ENCODE results near the gene ADGRL3. TPM values are rescaled to one million over a fixed set of nuclear protein-coding genes. Genes with fewer than 3 reads are reported as not detected.
"Not testable (repeated sequence)": the region's sequence is repeated elsewhere in the genome, so short reads cannot be mapped to it uniquely, and the experiment has no call there.

Gene ADGRL3
- total RNA-seq, 1 donor from 2014 or later = 55.9 TPM

- not testable (repeated sequence) for DNase-seq
Observed at GRCh38 chr4:61759245-61759644, 559.1 kb downstream of the ADGRL3 start.

- not testable (repeated sequence) for DNase-seq
Observed at GRCh38 chr4:61759885-61760284, 559.8 kb downstream of the ADGRL3 start.

- DNase-seq = no peak
Observed at GRCh38 chr4:61760820-61761219, 560.7 kb downstream of the ADGRL3 start.

DNA sequence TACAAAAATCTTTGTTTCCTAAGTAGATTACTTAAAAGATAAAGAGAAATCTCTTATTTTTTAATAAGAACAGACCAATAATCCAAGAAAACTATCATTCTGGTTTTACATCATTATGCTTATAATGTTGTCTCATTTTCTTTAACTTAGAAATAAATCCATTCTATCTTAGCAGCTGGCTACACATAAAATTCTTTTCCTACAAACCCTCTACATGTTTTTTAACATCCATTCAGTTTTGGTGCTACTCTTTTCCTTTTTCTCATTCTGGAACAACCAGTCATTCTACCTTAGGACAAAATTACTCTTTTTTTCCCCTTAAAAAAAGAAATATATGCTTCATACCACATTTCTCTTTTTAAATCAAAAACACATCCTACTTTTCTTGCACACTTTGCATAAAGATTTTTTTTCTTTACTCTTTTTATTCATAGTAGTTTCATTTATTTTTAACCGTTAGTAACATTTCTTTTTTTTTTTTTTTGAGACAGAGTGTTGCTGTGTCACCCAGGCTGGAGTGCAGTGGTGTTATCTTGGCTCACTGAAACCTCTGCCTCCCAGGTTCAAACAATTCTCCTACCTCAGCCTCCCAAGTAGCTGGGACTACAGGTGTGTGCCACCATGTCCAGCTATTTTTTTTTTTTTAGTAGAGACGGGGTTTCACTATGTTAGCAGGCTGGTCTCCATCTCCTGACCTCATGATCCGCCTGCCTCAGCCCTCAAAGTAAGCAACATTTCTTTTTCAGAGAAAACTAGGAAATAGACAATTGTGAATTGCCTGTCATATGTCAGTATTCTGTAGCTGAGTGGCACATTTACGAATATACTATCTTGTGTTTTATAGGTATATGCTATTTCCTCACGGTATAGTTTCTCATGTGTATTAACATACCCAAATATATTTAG lies 562.8 kb downstream of the ADGRL3 start:
- no peak for DNase-seq

- no peak for DNase-seq
Observed at GRCh38 chr4:61763682-61764081, 563.6 kb downstream of the ADGRL3 start.

DNA sequence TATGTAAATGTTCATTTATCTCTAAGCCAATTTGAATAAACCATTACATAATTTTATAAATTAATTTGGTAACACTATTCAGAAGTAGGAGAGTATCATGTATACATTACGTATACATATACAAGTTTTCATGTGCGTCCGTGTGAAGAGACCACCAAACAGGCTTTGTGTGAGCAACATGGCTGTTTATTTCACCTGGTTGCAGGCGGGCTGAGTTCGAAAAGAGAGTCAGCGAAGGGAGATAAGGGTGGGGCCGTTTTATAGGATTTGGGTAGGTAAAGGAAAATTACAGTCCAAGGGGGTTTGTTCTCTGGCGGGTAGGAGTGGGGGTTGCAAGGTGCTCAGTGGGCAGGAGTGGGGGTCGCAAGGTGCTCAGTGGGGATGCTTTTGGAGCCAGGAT lies 564.0 kb downstream of the ADGRL3 start:
- DNase-seq = not testable (repeated sequence)

DNA sequence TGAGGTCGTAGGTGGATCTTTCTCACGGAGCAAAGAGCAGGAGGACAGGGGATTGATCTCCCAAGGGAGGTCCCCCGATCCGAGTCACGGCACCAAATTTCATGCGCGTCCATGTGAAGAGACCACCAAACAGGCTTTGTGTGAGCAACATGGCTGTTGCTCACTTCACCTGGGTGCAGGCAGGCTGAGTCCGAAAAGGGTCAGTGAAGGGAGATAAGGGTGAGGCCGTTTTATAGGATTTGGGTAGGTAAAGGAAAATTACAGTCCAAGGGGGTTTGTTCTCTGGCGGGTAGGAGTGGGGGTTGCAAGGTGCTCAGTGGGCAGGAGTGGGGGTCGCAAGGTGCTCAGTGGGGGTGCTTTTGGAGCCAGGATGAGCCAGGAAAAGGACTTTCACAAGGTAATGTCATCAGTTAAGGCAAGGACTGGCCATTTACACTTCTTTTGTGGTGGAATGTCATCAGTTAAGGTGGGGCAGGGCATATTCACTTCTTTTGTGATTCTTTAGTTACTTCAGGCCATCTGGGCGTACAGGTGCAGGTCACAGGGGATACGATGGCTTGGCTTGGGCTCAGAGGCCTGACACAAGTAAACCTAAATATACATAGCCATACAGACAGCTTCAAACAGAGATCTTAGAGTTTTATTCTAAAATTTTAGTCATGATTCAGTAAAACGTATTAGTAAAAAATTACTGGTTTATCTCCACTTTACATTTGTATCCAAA lies 569.5 kb downstream of the ADGRL3 start:
- not testable (repeated sequence) for DNase-seq

DNA sequence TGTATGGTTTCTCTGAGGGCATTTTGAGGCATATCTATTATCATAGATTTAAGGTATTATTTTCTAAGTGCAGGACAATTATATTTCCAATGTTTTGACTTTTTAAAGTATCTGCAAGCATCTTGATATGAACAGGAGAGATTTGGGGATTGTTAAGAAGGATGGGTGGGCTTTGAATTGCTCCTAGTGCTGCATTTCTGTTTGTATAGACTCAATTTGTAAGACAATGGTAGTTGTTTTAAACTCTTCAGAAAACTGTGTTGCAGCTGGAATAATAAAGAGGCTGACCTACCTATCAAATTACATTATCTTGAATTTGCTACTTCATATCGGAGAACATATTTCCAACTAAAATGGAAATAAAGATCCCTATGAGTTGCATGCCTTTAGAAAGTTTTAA lies 570.3 kb downstream of the ADGRL3 start:
- no peak for DNase-seq

DNA sequence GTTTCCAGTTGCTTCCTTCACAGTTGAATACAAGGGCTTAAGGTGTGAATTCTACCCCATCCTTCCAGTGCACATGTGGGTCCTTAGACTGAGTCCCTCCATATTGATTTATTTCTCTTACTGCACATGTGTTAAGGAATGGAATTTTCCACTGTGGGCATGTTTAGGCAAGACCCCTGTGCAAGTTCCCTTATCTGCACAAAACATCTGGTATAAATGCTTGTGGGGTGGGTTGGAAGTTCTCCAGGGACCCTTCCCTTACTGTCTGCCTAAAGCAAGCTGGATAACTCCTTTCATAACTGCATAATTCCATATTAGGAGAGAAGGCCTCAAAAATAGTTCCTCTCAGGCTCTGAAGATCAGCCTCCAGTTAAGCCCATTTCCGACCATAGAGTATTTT lies 570.9 kb downstream of the ADGRL3 start:
- no peak for DNase-seq

GRCh38 chr4:61772126-61772525 lies 572.0 kb downstream of the ADGRL3 start:
- DNase-seq = no peak

DNA sequence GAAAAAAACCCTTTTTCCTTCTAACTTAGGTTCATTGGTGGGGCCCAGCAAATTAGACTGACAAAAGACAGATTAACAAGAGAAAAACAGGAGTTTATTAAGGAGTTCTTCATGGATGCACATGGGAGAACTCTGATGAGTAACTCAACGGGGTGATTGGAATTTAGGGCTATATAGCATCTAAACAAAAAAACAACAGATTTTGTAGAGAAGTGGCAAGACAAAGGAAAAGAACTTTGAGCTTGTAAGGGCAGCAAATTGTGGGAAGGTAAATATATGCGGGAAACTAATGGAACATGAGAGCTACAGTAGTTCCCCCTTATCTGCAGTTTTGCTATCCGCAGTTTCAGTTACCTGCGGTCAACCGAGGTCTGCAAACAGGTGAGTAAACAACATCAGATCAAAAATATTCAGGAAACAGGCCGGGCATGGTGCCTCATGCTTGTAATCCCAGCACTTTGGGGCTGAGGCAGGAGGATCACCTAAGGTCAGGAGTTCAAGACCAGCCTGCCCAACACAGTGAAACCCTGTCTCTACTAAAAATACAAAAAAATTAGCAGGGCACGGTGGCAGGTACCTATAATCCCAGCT lies 573.6 kb downstream of the ADGRL3 start:
- DNase-seq = no peak

DNA sequence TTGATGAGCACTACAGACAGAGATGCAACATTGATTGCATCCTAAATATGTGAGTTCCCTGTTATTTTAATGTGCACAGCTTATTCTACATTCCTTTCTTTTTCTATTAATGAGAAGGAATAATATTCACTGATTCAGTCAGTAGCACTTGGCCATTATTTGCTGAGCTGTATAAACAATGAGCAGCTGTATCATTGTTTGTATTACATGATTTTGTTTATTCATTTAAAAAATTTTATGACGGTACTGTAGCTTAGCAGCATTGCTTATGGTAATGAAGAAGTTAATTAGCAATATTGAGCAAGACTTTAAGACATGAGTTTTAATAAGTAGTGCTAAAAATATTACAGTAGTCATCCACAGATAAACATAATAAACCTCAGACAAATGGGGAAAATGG lies 582.0 kb downstream of the ADGRL3 start:
- DNase-seq = no peak

GRCh38 chr4:61783050-61783449 lies 582.9 kb downstream of the ADGRL3 start:
- DNase-seq = no peak

GRCh38 chr4:61785761-61786160 lies 585.6 kb downstream of the ADGRL3 start:
- DNase-seq = no peak

GRCh38 chr4:61786211-61786610 lies 586.1 kb downstream of the ADGRL3 start:
- DNase-seq = no peak

DNA sequence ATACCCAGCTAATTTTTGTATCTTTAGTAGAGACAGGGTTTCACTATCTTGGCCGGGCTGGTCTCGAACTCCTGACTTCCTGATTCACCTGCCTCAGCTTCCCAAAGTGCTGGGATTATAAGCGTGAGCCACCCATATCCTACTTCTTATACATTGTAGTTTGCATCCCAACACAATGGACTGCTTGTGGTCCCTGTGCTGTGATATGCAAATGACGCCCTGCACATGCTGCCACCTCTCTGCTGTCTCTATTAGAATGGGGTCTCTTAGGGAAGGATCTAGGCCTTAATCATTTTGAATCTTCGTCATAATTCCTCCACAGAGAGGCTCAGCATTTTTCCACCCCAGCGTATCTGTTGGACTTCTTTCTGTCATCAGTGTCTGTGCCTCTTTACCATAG lies 595.9 kb downstream of the ADGRL3 start:
- DNase-seq = no peak

GRCh38 chr4:61799794-61800193 lies 599.7 kb downstream of the ADGRL3 start:
- DNase-seq = no peak

DNA sequence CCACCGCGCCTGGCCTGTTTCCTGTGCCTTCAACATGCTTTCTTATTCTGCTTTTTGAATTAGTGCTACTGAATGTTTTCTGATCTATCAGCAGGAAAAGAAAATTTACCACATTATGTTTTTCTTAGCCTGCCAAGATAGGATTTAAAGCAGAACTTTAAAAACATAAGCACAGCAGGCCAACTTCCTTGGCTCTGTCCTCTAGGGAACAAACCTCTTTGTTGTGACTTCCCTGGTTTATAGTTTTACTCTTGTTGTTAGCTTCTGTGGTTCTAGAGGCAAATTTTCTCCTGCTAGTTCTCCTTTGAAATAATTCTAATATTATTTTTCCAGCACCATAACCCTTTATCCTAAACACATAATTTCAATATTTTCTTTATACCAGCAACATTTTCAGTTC lies 605.1 kb downstream of the ADGRL3 start:
- no peak for DNase-seq

GRCh38 chr4:61805979-61806378 lies 605.9 kb downstream of the ADGRL3 start:
- no peak for DNase-seq

DNA sequence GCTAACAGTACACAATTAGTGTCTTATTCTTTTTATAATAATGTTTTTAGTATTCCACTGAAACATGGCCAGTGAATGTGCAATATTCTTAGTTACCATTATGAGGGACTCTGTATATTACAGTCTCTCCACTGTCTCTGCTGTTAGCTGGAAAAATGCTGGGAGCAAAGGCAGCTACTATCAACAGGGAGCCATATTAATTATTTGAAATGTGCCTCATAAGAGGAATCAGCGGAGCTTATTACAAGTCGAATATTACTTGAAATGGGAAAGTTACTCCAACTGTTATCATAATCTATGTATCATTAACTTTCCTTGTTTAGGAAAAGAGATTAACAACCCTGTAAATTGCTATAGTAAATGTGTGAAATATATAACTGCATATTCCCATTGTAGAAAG lies 612.0 kb downstream of the ADGRL3 start:
- no peak for DNase-seq

GRCh38 chr4:61817071-61817470 lies 616.9 kb downstream of the ADGRL3 start:
- DNase-seq = no peak

DNA sequence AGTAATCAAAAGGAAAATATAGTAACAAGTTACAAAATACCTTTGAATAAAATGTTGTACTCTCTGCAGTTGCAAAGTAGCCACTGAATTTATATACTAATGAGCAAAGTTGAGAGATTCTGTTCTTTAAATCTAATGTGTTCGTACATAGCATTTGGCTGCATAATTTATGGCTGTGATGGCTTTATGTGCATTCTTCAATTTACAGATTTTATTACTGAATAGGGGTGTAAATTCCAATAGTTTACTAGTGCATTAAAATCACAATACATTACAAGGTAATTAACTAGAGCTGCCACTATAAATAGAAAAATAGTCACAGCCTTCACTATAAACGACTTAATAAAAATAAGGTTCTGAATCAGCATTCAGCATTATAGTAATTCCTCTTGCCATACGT lies 620.0 kb downstream of the ADGRL3 start:
- no peak for DNase-seq

DNA sequence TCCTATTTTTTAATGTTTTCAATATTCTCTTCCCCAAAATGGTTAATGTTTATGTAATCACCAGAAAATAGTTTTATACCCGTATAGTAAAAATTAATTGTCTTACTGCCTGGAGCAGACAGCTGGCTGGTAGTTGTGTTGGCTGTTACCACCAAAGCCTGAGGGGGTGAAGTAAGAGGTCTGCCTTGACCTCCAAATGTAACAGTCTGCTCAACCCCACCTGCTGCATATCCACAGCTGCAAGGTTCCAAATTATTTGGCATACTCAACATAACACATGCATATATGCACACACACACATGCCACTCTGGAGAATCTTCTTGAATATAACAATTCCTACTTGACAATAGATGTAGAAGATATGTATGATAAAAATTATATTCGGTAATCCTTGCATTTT lies 624.3 kb downstream of the ADGRL3 start:
- no peak for DNase-seq

Data from skin of body (tissue), 2 donors.